Liver (tissue), 9 donors: Measurements from ENCODE around the gene IPPK. TPM values are rescaled to one million over a fixed set of nuclear protein-coding genes. Genes with fewer than 3 reads are reported as not detected.

Experiments
- DNase-seq: peaks from one replicate; pipeline ENCODE4 v3.0.0-alpha.2; 2017; ENCODE audit warnings: low spot score
- H3K27ac ChIP-seq, 2 donors: one replicate each; pipeline ENCODE4 v1.7.0; 2013; ENCODE audit warnings: inconsistent platforms in 2 of 2, low read length in 2 of 2, control low read depth in 1 of 2, low read depth in 1 of 2, mild to moderate bottlenecking in 1 of 2
- H3K27me3 ChIP-seq, 4 donors: one replicate each; pipeline versions ENCODE4 v1.6.1 to v1.7.0; 2013; ENCODE audit warnings: low read length in 3 of 4, inconsistent platforms in 1 of 4, mild to moderate bottlenecking in 1 of 4, moderate library complexity in 1 of 4; ENCODE audit not compliant: control insufficient read depth in 4 of 4, insufficient read depth in 4 of 4
- H3K36me3 ChIP-seq, 4 donors: one replicate each; pipeline versions ENCODE4 v1.6.1 to v1.7.0; 2013; ENCODE audit warnings: low read length in 3 of 4, mild to moderate bottlenecking in 3 of 4, low read depth in 1 of 4, moderate library complexity in 1 of 4; ENCODE audit not compliant: control insufficient read depth in 4 of 4, insufficient read depth in 3 of 4
- H3K4me1 ChIP-seq, 4 donors: one replicate each; pipeline versions ENCODE4 v1.6.1 to v1.7.0; 2013; ENCODE audit warnings: low read length in 3 of 4, mild to moderate bottlenecking in 3 of 4, moderate library complexity in 1 of 4; ENCODE audit not compliant: control insufficient read depth in 4 of 4, insufficient read depth in 4 of 4
- H3K4me3 ChIP-seq, 3 donors: one replicate each; pipeline versions ENCODE4 v1.6.1 to v1.7.0; 2013; ENCODE audit warnings: low read length in 3 of 3, control low read depth in 1 of 3, low read depth in 1 of 3, mild to moderate bottlenecking in 1 of 3
- H3K9ac ChIP-seq, 2 donors: one replicate each; pipeline ENCODE4 v1.7.0; 2013; ENCODE audit warnings: low read length in 2 of 2, mild to moderate bottlenecking in 2 of 2, moderate library complexity in 2 of 2, control low read depth in 1 of 2, low read depth in 1 of 2
- H3K9me3 ChIP-seq, 4 donors: one replicate each; pipeline versions ENCODE4 v1.6.1 to v1.7.0; 2013; ENCODE audit warnings: low read length in 3 of 4; ENCODE audit not compliant: control insufficient read depth in 4 of 4
- ATF3 ChIP-seq: IDR thresholded peaks from 2 replicates; pipeline ENCODE4 v1.6.1; 2016; ENCODE audit warnings: antibody characterized with exemption
- EGR1 ChIP-seq, 2 donors: IDR thresholded peaks; 2 replicates each; pipeline ENCODE4 v1.6.1; 2016 to 2018; ENCODE audit warnings: antibody characterized with exemption in 2 of 2, low read depth in 2 of 2
- FOXA1 ChIP-seq: IDR thresholded peaks from 2 replicates; pipeline ENCODE4 v1.6.1; 2016; ENCODE audit warnings: antibody characterized with exemption
- FOXA2 ChIP-seq: IDR thresholded peaks from 2 replicates; pipeline ENCODE4 v1.6.1; 2016; ENCODE audit warnings: antibody characterized with exemption
- GABPA ChIP-seq, 2 donors: IDR thresholded peaks in 1 of 2; conservative IDR thresholded peaks in 1 of 2; 2 replicates each; pipeline ENCODE4 v1.6.1; 2016; ENCODE audit warnings: antibody characterized with exemption in 2 of 2, mild to moderate bottlenecking in 1 of 2, moderate library complexity in 1 of 2
- HNF4A ChIP-seq, 2 donors: conservative IDR thresholded peaks; 2 replicates each; pipeline ENCODE4 v1.6.1; 2016; ENCODE audit warnings: antibody characterized with exemption in 2 of 2, mild to moderate bottlenecking in 2 of 2
- HNF4G ChIP-seq: IDR thresholded peaks from 2 replicates; pipeline ENCODE4 v1.6.1; 2016; ENCODE audit warnings: antibody characterized with exemption
- JUND ChIP-seq, 2 donors: IDR thresholded peaks; 2 replicates each; pipeline ENCODE4 v1.6.1; 2016; ENCODE audit warnings: antibody characterized with exemption in 2 of 2
- MAX ChIP-seq: IDR thresholded peaks from 2 replicates; pipeline ENCODE4 v1.6.1; 2016; ENCODE audit warnings: antibody characterized with exemption
- NR2F2 ChIP-seq: IDR thresholded peaks from 2 replicates; pipeline ENCODE4 v1.6.1; 2016; ENCODE audit warnings: antibody characterized with exemption
- RAD21 ChIP-seq, 2 donors: IDR thresholded peaks; 2 replicates each; pipeline ENCODE4 v1.6.1; 2016; ENCODE audit warnings: antibody characterized with exemption in 2 of 2, mild to moderate bottlenecking in 2 of 2
- RXRA ChIP-seq, 2 donors: IDR thresholded peaks; 2 replicates each; pipeline ENCODE4 v1.6.1; 2017 to 2018; ENCODE audit warnings: antibody characterized with exemption in 2 of 2, mild to moderate bottlenecking in 1 of 2
- SP1 ChIP-seq: IDR thresholded peaks from 2 replicates; pipeline ENCODE4 v1.6.1; 2018; ENCODE audit warnings: antibody characterized with exemption, mild to moderate bottlenecking
- TAF1 ChIP-seq: conservative IDR thresholded peaks from 2 replicates; pipeline ENCODE4 v1.6.1; 2016; ENCODE audit warnings: antibody characterized with exemption, mild to moderate bottlenecking
- YY1 ChIP-seq: IDR thresholded peaks from 2 replicates; pipeline ENCODE4 v1.6.1; 2016; ENCODE audit warnings: antibody characterized with exemption, mild to moderate bottlenecking
- ZBTB33 ChIP-seq: IDR thresholded peaks from 2 replicates; pipeline ENCODE4 v1.6.1; 2016; ENCODE audit warnings: antibody characterized with exemption
- WGBS: extraction: QIAGEN DNeasy Blood & Tissue Kit; methylation state at CpG from one replicate; pipeline ENCODE4 v1.1.7; 2013; 5-methylcytosine and 5-hydroxymethylcytosine counted together
- polyA plus RNA-seq, 2 donors: library from polyadenylated mRNA; stranded (reverse) in 1 of 2; unstranded in 1 of 2; fragments of 200-250 nt in 1 of 2; fragments of >200 nt in 1 of 2; fragmentation: Nextera tagmentation in 1 of 2; extraction: Ambion mirVana in 1 of 2; gene quantifications; one replicate each; pipeline versions ENCODE4 v1.2.1 to v1.2.3, GENCODE V29; 2013 to 2015
- total RNA-seq, 2 donors: library from RNA; depleted of rRNA; stranded (reverse); fragments of >200 nt; gene quantifications; one replicate each; pipeline ENCODE4 v1.2.3, GENCODE V29; 2014
- TF ChIP-seq, protein P1 (sequence below): IDR thresholded peaks from 2 replicates; pipeline ENCODE4 v1.6.1; 2016; ENCODE audit warnings: antibody characterized with exemption, mild to moderate bottlenecking
- TF ChIP-seq, protein P2 (sequence below): fragments of 150-350 bp; IDR thresholded peaks from 2 replicates; pipeline ENCODE4 v1.5.1; 2017; ENCODE audit warnings: improper control_type of control experiment, low read depth, low read length; ENCODE audit not compliant: missing input control
- donor health status: healthy.
- donor health status: healthy.
- donor health status: healthy.
- donor health status: healthy.
- donor health status: healthy.

The IPPK gene
- total and polyA plus RNA-seq, 4 donors = 2.1 to 5.9 (median 3.6) TPM

- no peak for TF ChIP-seq GABPA (IDR thresholded peaks at IDR 0.05 in 1 of 2, conservative IDR thresholded peaks at IDR 0.05 in 1 of 2)
- TF ChIP-seq EGR1 (IDR thresholded peaks at IDR 0.05; ENCODE audit: low read depth in 2 of 2) = no peak
- TF ChIP-seq HNF4G = no peak
- no peak for TF ChIP-seq HNF4A (conservative IDR thresholded peaks at IDR 0.05)
- TF ChIP-seq, protein P1, sequence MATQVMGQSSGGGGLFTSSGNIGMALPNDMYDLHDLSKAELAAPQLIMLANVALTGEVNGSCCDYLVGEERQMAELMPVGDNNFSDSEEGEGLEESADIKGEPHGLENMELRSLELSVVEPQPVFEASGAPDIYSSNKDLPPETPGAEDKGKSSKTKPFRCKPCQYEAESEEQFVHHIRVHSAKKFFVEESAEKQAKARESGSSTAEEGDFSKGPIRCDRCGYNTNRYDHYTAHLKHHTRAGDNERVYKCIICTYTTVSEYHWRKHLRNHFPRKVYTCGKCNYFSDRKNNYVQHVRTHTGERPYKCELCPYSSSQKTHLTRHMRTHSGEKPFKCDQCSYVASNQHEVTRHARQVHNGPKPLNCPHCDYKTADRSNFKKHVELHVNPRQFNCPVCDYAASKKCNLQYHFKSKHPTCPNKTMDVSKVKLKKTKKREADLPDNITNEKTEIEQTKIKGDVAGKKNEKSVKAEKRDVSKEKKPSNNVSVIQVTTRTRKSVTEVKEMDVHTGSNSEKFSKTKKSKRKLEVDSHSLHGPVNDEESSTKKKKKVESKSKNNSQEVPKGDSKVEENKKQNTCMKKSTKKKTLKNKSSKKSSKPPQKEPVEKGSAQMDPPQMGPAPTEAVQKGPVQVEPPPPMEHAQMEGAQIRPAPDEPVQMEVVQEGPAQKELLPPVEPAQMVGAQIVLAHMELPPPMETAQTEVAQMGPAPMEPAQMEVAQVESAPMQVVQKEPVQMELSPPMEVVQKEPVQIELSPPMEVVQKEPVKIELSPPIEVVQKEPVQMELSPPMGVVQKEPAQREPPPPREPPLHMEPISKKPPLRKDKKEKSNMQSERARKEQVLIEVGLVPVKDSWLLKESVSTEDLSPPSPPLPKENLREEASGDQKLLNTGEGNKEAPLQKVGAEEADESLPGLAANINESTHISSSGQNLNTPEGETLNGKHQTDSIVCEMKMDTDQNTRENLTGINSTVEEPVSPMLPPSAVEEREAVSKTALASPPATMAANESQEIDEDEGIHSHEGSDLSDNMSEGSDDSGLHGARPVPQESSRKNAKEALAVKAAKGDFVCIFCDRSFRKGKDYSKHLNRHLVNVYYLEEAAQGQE = no peak
- no peak for TF ChIP-seq SP1
- TF ChIP-seq, protein P2, sequence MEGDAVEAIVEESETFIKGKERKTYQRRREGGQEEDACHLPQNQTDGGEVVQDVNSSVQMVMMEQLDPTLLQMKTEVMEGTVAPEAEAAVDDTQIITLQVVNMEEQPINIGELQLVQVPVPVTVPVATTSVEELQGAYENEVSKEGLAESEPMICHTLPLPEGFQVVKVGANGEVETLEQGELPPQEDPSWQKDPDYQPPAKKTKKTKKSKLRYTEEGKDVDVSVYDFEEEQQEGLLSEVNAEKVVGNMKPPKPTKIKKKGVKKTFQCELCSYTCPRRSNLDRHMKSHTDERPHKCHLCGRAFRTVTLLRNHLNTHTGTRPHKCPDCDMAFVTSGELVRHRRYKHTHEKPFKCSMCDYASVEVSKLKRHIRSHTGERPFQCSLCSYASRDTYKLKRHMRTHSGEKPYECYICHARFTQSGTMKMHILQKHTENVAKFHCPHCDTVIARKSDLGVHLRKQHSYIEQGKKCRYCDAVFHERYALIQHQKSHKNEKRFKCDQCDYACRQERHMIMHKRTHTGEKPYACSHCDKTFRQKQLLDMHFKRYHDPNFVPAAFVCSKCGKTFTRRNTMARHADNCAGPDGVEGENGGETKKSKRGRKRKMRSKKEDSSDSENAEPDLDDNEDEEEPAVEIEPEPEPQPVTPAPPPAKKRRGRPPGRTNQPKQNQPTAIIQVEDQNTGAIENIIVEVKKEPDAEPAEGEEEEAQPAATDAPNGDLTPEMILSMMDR = no peak
- TF ChIP-seq FOXA2 = no peak
- TF ChIP-seq ZBTB33 = no peak
- TF ChIP-seq FOXA1 = no peak
- no peak for TF ChIP-seq ATF3
- no peak for TF ChIP-seq RXRA (IDR thresholded peaks at IDR 0.05)
- TF ChIP-seq RAD21 (IDR thresholded peaks at IDR 0.05) = no peak
- TF ChIP-seq NR2F2 = no peak
- TF ChIP-seq YY1 = no peak
- TF ChIP-seq MAX = no peak
- TF ChIP-seq TAF1 = no peak
- no peak for TF ChIP-seq JUND (IDR thresholded peaks at IDR 0.05)
- Histone ChIP-seq H3K9ac (no peak overlapping the region), H3K4me1 (peaks cover 0 to 4% (median 1%) of the 10 kb centered on the region in 4 donors), H3K27ac (no peak overlapping the region), H3K4me3 (no peak overlapping the region), H3K27me3 (no peaks in the 10 kb centered on the region), H3K9me3 (no peaks in the 10 kb centered on the region), H3K36me3 (peaks cover 15 to 70% (median 38%) of the 10 kb centered on the region in 4 donors)
- DNase-seq = no peak
- 97% methylated on average over 34 of the region's 34 CpGs for WGBS
Measured at GRCh38 chr9:92719028-92719647, 49.2 kb upstream of the IPPK start.
